SH-SY5Y (cell line): ENCODE measurements around the gene SF3B6.

Source experiments
- GATA2 ChIP-seq: IDR thresholded peaks from 2 replicates; pipeline ENCODE4 v1.6.1; 2011; ENCODE audit warnings: mild to moderate bottlenecking, low read depth, low read length
- GATA3 ChIP-seq: IDR thresholded peaks from 2 replicates; pipeline ENCODE4 v1.6.1; 2011; ENCODE audit warnings: low read depth, mild to moderate bottlenecking, low read length, moderate library complexity

DNA sequence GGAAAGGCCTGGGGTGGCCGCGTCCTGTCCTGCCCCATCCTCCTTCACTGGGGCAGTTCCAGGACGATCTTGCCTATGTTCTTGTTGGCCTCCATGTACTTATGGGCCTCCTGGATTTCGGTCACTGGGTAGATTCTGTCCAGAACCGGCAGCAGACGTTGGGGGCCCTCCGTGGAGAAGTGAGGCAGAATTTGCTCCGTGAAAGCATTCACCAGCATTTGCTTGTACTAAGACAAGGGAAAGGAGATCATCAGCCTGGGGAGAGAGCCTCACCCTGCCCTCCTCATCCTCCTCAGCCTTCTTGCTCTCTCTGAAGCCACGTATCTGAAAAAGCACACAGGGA lies 1.4 kb upstream of the SF3B6 start:
- no peak for TF ChIP-seq GATA2
- TF ChIP-seq GATA3: no peak
